Fibroblast of peridontal ligament (primary cell): ENCODE measurements around the gene MFAP2.

Experiments used
- DNase-seq: peaks from one replicate; pipeline ENCODE4 v3.0.0-alpha.2; 2010; ENCODE audit errors: extremely low read depth

Gene MFAP2

GRCh38 chr1:17007121-17007520 lies 26.7 kb upstream of the MFAP2 start:
- DNase-seq, result no peak

DNA sequence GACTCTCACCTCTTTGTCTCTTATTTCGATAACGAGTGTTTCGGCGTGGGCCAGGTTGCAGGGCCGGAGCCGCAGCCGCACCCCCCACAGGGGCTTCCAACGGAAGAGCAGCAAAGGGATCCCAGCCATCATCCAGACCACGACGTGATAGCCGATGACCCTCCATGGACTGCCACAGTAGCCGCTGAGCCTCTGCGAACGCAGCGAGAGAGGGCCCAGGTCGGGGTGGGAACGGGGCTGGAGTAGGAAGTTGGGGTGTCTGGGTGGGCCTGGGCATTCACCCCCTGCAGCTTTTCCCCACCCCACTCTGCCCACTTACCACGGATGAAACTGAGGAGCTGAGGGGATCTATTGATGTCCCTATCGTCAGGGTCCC lies 24.9 kb upstream of the MFAP2 start:
- DNase-seq, result no peak

GRCh38 chr1:17004466-17005364 lies 24.3 kb upstream of the MFAP2 start:
- no peak for DNase-seq

GRCh38 chr1:17002524-17002902 lies 22.1 kb upstream of the MFAP2 start:
- no peak for DNase-seq

GRCh38 chr1:17001760-17002523 lies 21.5 kb upstream of the MFAP2 start:
- DNase-seq, result no peak

DNA sequence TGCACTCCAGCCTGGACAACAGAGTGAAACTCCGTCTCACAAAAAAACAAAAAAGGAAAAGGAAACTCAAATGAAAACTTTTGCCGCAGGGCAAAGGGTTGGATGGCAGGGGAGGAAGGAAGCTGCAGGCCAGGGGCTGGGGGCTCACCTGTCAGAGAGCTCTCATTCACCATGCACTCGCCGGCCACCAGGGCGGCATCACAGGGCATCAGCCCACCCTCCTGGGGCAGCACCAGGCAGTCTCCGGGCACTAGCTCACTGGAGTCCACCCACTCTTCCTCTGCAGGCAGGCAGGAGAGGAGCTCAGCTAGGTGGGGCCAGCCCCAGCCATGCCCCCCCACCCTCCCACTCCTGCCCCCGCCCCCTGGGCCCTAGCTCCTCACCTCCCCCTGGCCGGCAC lies 19.4 kb upstream of the MFAP2 start:
- no peak for DNase-seq

- DNase-seq, result no peak
Measured at GRCh38 chr1:16998589-16998988, 18.2 kb upstream of the MFAP2 start.

DNA sequence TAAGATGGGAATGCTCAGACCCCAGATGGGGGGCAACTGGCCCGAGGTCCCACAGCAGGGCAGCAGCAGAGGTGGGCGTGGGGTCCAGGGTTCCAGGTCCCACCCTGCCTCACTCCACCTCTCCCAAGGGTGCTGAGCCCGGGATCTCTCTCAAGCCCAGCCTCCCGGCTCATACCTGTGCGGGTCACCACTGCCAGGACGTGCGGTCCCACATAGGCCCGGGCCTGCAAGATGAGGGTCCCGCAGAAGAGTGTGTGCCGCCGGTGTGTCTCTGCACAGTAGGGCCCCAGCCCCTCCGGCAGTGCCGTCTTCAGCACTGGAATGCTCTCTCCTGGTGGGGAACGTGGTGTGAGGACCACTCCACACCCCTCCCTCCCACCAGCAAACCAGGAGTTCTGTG lies 16.4 kb upstream of the MFAP2 start:
- DNase-seq, result no peak

DNA sequence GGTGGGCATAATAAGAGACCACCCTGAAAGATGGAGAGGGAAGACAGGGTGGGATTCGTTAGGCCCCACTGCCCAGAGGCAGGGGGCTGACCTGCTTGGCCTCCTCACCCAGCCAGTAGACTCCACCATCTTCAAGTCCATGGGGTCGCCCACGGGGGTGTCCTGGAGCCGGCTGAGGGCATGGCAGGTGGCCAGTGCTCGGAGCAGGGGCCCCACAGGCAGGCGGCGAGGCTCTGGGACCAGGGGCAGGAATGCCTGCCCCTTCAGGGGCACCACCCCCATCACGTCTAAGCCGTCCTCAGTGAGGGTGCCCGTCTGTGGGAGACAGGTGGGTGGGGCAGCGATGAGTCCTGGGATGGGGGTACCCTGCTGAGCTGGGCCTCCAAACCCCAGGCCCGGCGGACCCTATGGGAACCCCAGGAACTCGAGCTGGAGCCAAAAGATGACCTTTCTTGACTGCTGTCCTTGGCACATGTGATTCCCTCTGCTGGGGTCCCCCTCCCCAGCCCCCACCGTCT lies 13.2 kb upstream of the MFAP2 start:
- DNase-seq, result no peak

DNA sequence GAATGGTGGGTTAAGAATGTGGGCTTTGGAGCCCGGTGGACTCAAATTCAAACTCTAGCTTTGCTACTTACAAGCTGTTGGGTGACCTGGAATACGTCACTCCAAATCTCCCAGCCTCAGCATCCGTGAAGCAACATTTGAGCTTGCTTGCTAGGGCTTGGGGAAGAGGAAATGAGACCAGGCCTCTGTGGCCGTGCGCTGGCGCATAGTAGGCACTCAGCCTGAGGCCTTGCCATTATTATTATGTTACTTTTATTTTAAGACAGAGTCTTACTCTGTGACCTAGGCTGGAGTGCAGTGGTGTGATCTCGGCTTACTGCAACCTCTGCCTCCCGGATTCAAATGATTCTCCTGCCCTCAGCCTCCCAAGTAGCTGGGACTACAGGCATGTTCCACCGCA lies 12.3 kb upstream of the MFAP2 start:
- no peak for DNase-seq

DNA sequence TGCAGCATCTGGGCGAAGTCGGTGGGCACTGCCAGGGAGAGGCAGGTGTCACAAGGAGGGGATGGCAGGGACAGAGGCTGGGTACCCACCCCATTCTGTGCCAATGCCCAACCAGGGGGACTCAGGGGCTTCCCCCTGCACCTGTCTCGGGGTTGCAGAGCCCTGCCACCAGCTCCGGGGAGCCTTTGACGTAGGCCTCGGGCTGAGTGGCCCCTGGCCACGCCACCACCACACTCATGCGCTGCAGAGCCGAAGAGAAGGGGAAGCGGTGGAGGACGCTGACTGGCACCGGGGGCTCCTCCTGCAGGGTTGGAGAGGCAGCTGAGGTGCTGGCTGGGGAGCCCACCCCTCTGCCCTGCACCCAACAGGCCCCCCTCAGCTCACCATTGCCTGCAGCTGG lies 11.7 kb upstream of the MFAP2 start:
- no peak for DNase-seq

DNA sequence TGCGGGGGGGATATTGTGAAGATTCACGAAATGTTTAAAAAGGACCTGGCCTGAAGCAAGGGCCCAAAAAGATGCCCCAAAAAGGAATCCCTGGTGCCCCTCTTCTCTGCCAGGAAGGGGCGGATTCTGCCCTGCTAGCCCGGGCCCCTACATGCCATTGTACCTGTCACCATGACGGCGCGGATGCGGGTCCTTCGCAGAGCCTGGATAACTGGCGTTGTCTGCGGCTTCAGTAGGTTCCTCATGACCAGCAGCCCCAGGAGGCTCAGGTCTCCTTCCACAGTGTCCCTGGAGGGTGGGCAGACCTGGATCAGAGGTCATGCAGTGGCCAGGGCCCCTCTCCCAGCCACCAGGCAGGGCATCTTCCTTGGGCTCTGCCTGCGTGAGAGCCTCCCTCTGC lies 11.2 kb upstream of the MFAP2 start:
- DNase-seq, result no peak

- no peak for DNase-seq
Measured at GRCh38 chr1:16989676-16990391, 9.4 kb upstream of the MFAP2 start.

DNA sequence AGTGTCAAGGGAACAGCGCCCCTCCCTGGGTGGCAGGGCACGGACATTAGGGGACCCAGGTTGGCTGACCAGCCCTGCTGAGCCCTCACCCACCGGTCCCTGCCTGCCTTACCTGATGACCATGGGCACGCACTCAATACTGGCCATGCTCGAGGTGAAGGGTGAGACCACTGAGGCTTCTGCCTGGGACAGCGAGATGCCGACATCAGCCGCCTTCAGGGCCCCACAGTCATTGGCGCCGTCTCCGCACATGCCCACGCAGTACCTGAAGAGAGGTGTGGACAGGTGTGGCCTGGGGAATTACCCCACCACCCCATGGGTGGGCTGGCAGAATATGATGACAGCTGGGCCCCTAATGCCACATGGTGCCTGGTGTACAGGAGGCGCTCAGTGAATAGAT lies 7.8 kb upstream of the MFAP2 start:
- DNase-seq, result no peak

DNA sequence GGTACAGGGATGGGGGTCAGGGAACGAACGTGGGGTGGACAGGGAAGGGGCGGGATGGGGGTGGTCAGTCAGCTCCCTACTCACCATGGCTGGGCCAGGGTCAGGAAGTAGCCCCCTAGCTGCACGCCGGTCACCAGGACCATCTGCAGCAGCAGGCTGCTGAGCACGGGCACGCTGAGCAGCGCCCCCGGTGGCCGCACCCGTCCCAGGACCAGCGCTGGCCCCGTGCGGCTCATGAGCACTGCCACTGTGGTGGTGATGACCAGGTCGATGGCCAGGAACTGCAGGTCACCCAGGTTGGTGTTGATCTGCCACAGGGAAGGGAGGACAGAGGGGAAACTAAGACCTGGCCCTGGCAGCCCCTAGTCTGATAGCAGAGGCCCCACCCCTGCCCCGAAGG lies 6.5 kb upstream of the MFAP2 start:
- DNase-seq, result no peak

- DNase-seq, result no peak
Measured at GRCh38 chr1:16986560-16986959, 6.1 kb upstream of the MFAP2 start.

GRCh38 chr1:16986113-16986512 lies 5.7 kb upstream of the MFAP2 start:
- DNase-seq, result no peak

DNA sequence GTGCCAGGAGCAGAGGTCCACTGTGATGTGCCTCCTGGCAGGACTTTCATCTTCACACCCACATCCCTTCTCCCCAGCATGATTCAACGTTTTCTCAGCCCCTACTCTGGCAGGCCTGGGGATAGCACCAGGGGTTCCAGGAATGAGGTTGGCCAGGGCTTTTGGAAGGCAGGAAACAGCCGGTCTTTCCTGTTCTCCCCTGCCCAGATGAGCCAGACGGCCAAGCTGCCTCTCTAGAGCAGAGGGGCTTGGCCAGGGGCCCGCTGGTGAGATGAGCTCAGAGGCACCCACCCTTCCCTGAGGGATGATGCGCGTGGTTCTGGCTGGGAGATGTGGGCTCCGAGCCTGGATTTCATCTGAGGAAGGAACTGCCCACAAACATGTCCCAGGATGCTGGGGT lies 4.3 kb upstream of the MFAP2 start:
- DNase-seq, result peak; percentile 86

DNA sequence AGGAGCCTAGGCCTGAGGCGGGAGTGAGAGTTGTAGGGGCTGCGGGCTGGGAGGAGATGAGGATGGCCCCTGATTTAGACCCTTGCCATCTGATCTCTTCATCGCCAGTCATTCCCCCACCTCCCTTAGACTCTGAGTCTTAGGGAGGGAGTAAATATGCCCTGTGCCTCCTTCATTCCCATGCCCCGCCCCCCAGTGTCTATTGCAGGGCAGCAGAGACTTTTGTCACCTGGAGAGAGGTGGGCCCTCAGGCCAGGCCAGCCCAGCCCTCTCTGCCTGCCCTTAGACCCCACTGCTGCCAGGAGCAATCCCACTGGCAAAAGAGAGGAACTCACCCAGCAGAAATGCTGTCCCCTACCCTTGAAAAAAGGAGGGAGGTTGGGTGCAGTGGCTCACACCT lies 3.2 kb upstream of the MFAP2 start:
- no peak for DNase-seq

DNA sequence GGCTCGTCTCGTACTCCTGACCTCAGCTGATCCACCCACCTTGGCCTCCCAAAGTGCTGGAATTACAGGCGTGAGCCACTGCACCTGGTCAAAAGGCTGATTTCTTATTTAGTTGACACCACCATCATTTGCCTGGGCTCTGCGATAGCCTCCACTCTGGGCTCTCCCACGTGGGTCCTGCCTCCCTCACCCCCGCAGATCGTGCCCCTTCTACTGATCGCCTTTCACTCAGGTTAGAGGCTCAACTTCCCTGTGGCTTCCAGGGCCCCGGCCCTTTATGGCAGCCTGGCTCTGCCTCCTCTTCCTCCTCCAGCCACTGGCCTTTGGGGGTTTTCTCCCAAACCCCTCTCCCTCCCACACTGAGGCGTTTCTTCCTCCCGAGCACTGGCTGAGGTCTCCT lies 2.5 kb upstream of the MFAP2 start:
- no peak for DNase-seq

GRCh38 chr1:16981269-16981849 lies 939 bp upstream of the MFAP2 start:
- DNase-seq, result peak; percentile 83
